ENCODE measurements around the gene ABCB8. TPM values are rescaled to one million over a fixed set of nuclear protein-coding genes. Genes with fewer than 3 reads are reported as not detected.
A peak's percentile ranks its signal among the peaks of the same experiment; 100 is the strongest.

The ABCB8 gene
- total and polyA plus RNA-seq, 9 of the 15 experiments (the other 6 are each of a cell fraction or from before 2014, with no cell fraction given), result 7.6 to 106 (median 36.3) TPM

- TF ChIP-seq JUN (IDR thresholded peaks at IDR 0.05; ENCODE audit: borderline replicate concordance, low read depth, low read length) (no peak), JUN (CRISPR knock-in tag; IDR thresholded peaks at IDR 0.05; ENCODE audit: borderline replicate concordance) (no peak), CC2D1A (IDR thresholded peaks at IDR 0.05) (0 out of 2 replicates have a peak, but pooled peaks have one; percentile 56), HDGF (IDR thresholded peaks at IDR 0.05) (no peak; the same call in 1 of the 2 replicates), ZFX (CRISPR knock-in tag; IDR thresholded peaks at IDR 0.05) (no peak), HNRNPK (IDR thresholded peaks at IDR 0.05; ENCODE audit: low read depth, low read length, poor library complexity, severe bottlenecking) (no peak), SMARCA4 (IDR thresholded peaks at IDR 0.05) (peak; percentile 67), ZNF766 (CRISPR knock-in tag; conservative IDR thresholded peaks at IDR 0.05) (no peak), E2F8 (IDR thresholded peaks at IDR 0.05; ENCODE audit: low read depth, partially characterized antibody) (no peak), ZNF778 (CRISPR knock-in tag; IDR thresholded peaks at IDR 0.05) (no peak), ZNF408 (CRISPR knock-in tag; IDR thresholded peaks at IDR 0.05; ENCODE audit: low read depth) (no peak), E2F4 (CRISPR knock-in tag; IDR thresholded peaks at IDR 0.05; ENCODE audit: low read depth) (no peak), MTF1 (CRISPR knock-in tag; IDR thresholded peaks at IDR 0.05; ENCODE audit: borderline replicate concordance) (no peak)
- TF ChIP-seq, protein P1, sequence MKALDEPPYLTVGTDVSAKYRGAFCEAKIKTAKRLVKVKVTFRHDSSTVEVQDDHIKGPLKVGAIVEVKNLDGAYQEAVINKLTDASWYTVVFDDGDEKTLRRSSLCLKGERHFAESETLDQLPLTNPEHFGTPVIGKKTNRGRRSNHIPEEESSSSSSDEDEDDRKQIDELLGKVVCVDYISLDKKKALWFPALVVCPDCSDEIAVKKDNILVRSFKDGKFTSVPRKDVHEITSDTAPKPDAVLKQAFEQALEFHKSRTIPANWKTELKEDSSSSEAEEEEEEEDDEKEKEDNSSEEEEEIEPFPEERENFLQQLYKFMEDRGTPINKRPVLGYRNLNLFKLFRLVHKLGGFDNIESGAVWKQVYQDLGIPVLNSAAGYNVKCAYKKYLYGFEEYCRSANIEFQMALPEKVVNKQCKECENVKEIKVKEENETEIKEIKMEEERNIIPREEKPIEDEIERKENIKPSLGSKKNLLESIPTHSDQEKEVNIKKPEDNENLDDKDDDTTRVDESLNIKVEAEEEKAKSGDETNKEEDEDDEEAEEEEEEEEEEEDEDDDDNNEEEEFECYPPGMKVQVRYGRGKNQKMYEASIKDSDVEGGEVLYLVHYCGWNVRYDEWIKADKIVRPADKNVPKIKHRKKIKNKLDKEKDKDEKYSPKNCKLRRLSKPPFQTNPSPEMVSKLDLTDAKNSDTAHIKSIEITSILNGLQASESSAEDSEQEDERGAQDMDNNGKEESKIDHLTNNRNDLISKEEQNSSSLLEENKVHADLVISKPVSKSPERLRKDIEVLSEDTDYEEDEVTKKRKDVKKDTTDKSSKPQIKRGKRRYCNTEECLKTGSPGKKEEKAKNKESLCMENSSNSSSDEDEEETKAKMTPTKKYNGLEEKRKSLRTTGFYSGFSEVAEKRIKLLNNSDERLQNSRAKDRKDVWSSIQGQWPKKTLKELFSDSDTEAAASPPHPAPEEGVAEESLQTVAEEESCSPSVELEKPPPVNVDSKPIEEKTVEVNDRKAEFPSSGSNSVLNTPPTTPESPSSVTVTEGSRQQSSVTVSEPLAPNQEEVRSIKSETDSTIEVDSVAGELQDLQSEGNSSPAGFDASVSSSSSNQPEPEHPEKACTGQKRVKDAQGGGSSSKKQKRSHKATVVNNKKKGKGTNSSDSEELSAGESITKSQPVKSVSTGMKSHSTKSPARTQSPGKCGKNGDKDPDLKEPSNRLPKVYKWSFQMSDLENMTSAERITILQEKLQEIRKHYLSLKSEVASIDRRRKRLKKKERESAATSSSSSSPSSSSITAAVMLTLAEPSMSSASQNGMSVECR (CRISPR knock-in tag; IDR thresholded peaks at IDR 0.05), result no peak
- TF ChIP-seq, protein P2, sequence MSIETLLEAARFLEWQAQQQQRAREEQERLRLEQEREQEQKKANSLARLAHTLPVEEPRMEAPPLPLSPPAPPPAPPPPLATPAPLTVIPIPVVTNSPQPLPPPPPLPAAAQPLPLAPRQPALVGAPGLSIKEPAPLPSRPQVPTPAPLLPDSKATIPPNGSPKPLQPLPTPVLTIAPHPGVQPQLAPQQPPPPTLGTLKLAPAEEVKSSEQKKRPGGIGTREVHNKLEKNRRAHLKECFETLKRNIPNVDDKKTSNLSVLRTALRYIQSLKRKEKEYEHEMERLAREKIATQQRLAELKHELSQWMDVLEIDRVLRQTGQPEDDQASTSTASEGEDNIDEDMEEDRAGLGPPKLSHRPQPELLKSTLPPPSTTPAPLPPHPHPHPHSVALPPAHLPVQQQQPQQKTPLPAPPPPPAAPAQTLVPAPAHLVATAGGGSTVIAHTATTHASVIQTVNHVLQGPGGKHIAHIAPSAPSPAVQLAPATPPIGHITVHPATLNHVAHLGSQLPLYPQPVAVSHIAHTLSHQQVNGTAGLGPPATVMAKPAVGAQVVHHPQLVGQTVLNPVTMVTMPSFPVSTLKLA (conservative IDR thresholded peaks at IDR 0.05), result no peak
- TF ChIP-seq, protein P3, sequence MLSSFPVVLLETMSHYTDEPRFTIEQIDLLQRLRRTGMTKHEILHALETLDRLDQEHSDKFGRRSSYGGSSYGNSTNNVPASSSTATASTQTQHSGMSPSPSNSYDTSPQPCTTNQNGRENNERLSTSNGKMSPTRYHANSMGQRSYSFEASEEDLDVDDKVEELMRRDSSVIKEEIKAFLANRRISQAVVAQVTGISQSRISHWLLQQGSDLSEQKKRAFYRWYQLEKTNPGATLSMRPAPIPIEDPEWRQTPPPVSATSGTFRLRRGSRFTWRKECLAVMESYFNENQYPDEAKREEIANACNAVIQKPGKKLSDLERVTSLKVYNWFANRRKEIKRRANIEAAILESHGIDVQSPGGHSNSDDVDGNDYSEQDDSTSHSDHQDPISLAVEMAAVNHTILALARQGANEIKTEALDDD (IDR thresholded peaks at IDR 0.05), result no peak
Measured at GRCh38 chr7:151082141-151083070, 54.2 kb downstream of the ABCB8 start (continued).

Measured in K562 (cell line).